K562 (cell line): ENCODE data around the gene RTF2. TPM values are rescaled to one million over a fixed set of nuclear protein-coding genes. Genes with fewer than 3 reads are reported as not detected.
A peak's percentile ranks its signal among the peaks of the same experiment; 100 is the strongest.

Experiments
- ATAC-seq: fragments of 200-7000 bp; cut with Tn5 transposase; 3 replicates; pipeline ENCODE4 v1.9.1; 2020; ENCODE audit warnings: moderate library complexity
- BruUV-seq: library from RNA; stranded (reverse); fragments of 400-500 nt; replicated peaks from 2 replicates; lab custom pipeline; 2021; lab: Mats Ljungman, UMichigan
- CTCF ChIA-PET: fragments of 300-600 bp; formaldehyde crosslinking; extraction: SDS; loops from one replicate; lab custom pipeline; 2021; ENCODE audit warnings: low intra/inter-chr PET ratio; lab: Yijun Ruan, JAX
- POLR2A ChIA-PET: fragments of 300-600, 350-650 bp; sonication (Branson Sonifier 250); formaldehyde crosslinking; extraction: SDS; loops from one replicate; lab custom pipeline; 2021; ENCODE audit warnings: antibody characterized with exemption, inconsistent platforms; lab: Yijun Ruan, JAX
- DNase-seq, 4 experiments: peaks; one replicate each; pipeline versions ENCODE4 v3.0.0 to v3.0.0-alpha.2; 2011 to 2018; ENCODE audit warnings: low spot score in 3 of 4, mixed read lengths in 3 of 4; ENCODE audit errors: extremely low read depth in 1 of 4
- FAIRE-seq: peaks from 2 replicates; lab custom pipeline; 2011; peaks lifted over from hg19 to GRCh38; lab: Jason Lieb, UNC
- H2AFZ ChIP-seq: 2 replicates; pipeline ENCODE4 v1.6.0; 2011; ENCODE audit warnings: low read depth, low read length, control low read depth, inconsistent platforms
- H3K27ac ChIP-seq: fragments of 200-600 bp; 3 replicates; pipeline ENCODE4 v1.8.0; 2011; ENCODE audit warnings: low read depth, mild to moderate bottlenecking, control low read depth, inconsistent platforms, low read length, moderate library complexity, mixed read lengths; ENCODE audit errors: extremely low read depth
- H3K27me3 ChIP-seq, 2 experiments: fragments of 300-600 bp in 1 of 2; 2 replicates in 1 of 2; 3 replicates in 1 of 2; pipeline versions ENCODE4 v1.6.0 to v1.8.0; 2011; ENCODE audit warnings: inconsistent platforms in 2 of 2, low read length in 2 of 2, mild to moderate bottlenecking in 1 of 2, mixed read lengths in 1 of 2, moderate library complexity in 1 of 2; ENCODE audit not compliant: control insufficient read depth in 2 of 2, insufficient read depth in 2 of 2
- H3K36me3 ChIP-seq: fragments of 300-600 bp; 3 replicates; pipeline ENCODE4 v1.8.0; 2011; ENCODE audit warnings: mild to moderate bottlenecking, low read length, inconsistent platforms; ENCODE audit not compliant: control insufficient read depth, insufficient read depth
- H3K4me1 ChIP-seq, 2 experiments: fragments of 200-600 bp in 1 of 2; replicated peaks in 1 of 2; 2 replicates in 1 of 2; 3 replicates in 1 of 2; pipeline versions ENCODE4 v1.5.1 to v1.8.0; 2011; ENCODE audit warnings: inconsistent platforms in 2 of 2, low read length in 2 of 2, mild to moderate bottlenecking in 1 of 2, mixed read lengths in 1 of 2, moderate library complexity in 1 of 2; ENCODE audit not compliant: control insufficient read depth in 2 of 2, insufficient read depth in 2 of 2
- H3K4me2 ChIP-seq: 2 replicates; pipeline ENCODE4 v1.6.1; 2011; ENCODE audit warnings: low read length, control low read depth, inconsistent platforms, mixed read lengths; ENCODE audit not compliant: insufficient read depth
- H3K4me3 ChIP-seq: fragments of 200-600 bp; sonication (generic), shearing (Covaris generic); 2 replicates; pipeline ENCODE4 v1.5.1; 2016; ENCODE audit warnings: control low read depth, inconsistent platforms
- H3K79me2 ChIP-seq: fragments of 200-600 bp; 3 replicates; pipeline ENCODE4 v1.8.0; 2011; ENCODE audit warnings: low read length, inconsistent platforms; ENCODE audit not compliant: control insufficient read depth, insufficient read depth
- H3K9ac ChIP-seq, 2 experiments: 2 replicates each; pipeline versions ENCODE4 v1.6.0 to v1.6.1; 2011; ENCODE audit warnings: low read depth in 2 of 2, low read length in 2 of 2, control low read depth in 1 of 2, inconsistent platforms in 1 of 2, mild to moderate bottlenecking in 1 of 2, mixed read lengths in 1 of 2; ENCODE audit not compliant: insufficient read depth in 1 of 2
- H3K9me1 ChIP-seq: one replicate; pipeline ENCODE4 v1.6.0; 2011; ENCODE audit warnings: inconsistent platforms, mild to moderate bottlenecking, low read length, moderate library complexity; ENCODE audit not compliant: control insufficient read depth, insufficient read depth
- H3K9me3 ChIP-seq: replicated peaks from 2 replicates; pipeline ENCODE4 v1.5.1; 2011; ENCODE audit warnings: low read depth, low read length, inconsistent platforms; ENCODE audit not compliant: control insufficient read depth, insufficient read depth
- H4K20me1 ChIP-seq: replicated peaks from 2 replicates; pipeline ENCODE4 v1.6.1; 2011; ENCODE audit warnings: low read length, inconsistent platforms, mixed read lengths; ENCODE audit not compliant: control insufficient read depth, insufficient read depth
- ARID3B ChIP-seq: fragments of 250-450 bp; sonication (Bioruptor Pico); IDR thresholded peaks from 2 replicates; pipeline ENCODE4 v1.4.0; 2020; ENCODE audit warnings: borderline replicate concordance
- E2F3 ChIP-seq: fragments of 250-450 bp; sonication (Bioruptor Pico); IDR thresholded peaks from 2 replicates; pipeline ENCODE4 v1.4.0; 2020; ENCODE audit warnings: mild to moderate bottlenecking
- HOXB6 ChIP-seq: fragments of 250-450 bp; sonication (Bioruptor Pico); IDR thresholded peaks from 2 replicates; pipeline ENCODE4 v1.5.1; 2022; ENCODE audit warnings: mild to moderate bottlenecking, borderline replicate concordance
- KLF6 ChIP-seq: fragments of 250-450 bp; sonication (Bioruptor Pico); IDR thresholded peaks from 2 replicates; pipeline ENCODE4 v1.4.0; 2020; ENCODE audit warnings: mild to moderate bottlenecking, moderate library complexity, borderline replicate concordance
- LEF1 ChIP-seq: fragments of 450-650 bp; IDR thresholded peaks from 2 replicates; pipeline ENCODE4 v1.6.1; 2016; ENCODE audit warnings: mild to moderate bottlenecking
- MAFK ChIP-seq: IDR thresholded peaks from 2 replicates; pipeline ENCODE4 v1.6.1; 2011; ENCODE audit warnings: low read length, improper control_type of control experiment
- POLR2G ChIP-seq: fragments of 200-400 bp; formaldehyde crosslinking; IDR thresholded peaks from 2 replicates; pipeline ENCODE4 v1.6.1; 2017; ENCODE audit warnings: low read depth, mild to moderate bottlenecking, antibody characterized with exemption, low read length, moderate library complexity
- RBBP5 ChIP-seq: fragments of 200-600 bp; sonication (generic); IDR thresholded peaks from 2 replicates; pipeline ENCODE4 v1.6.1; 2012; ENCODE audit warnings: borderline replicate concordance, mild to moderate bottlenecking, low read length, control low read depth, inconsistent platforms; ENCODE audit not compliant: insufficient read depth, poor library complexity, severe bottlenecking
- RBFOX2 ChIP-seq: fragments of 200-400 bp; formaldehyde crosslinking; IDR thresholded peaks from 2 replicates; pipeline ENCODE4 v1.6.1; 2017; ENCODE audit warnings: low read depth, mild to moderate bottlenecking, low read length, moderate library complexity
- SRSF7 ChIP-seq: fragments of 200-400 bp; formaldehyde crosslinking; optimal IDR thresholded peaks from 2 replicates; pipeline ENCODE3; 2017; ENCODE audit warnings: mild to moderate bottlenecking, low read depth, low read length
- SUPT5H ChIP-seq: fragments of 450-650 bp; IDR thresholded peaks from 2 replicates; pipeline ENCODE4 v1.6.1; 2016
- ZC3H11A ChIP-seq: IDR thresholded peaks from 2 replicates; pipeline ENCODE4 v1.6.1; 2012; ENCODE audit warnings: low read depth, low read length, improper control_type of control experiment
- ZFP36 ChIP-seq: fragments of 150-350 bp; IDR thresholded peaks from 2 replicates; pipeline ENCODE4 v1.6.1; 2018; ENCODE audit warnings: low read length, low read depth; ENCODE audit not compliant: partially characterized antibody
- ZNF232 ChIP-seq: sonication (generic); formaldehyde crosslinking; IDR thresholded peaks from 2 replicates; pipeline ENCODE4 v1.8.0; 2022; ENCODE audit warnings: mild to moderate bottlenecking, missing genetic modification reagents
- ZNF347 ChIP-seq: fragments of 450-650 bp; formaldehyde crosslinking; IDR thresholded peaks from 2 replicates; pipeline ENCODE4 v1.4.0; 2020; ENCODE audit warnings: low read depth, mild to moderate bottlenecking, moderate library complexity
- ZNF431 ChIP-seq: sonication (generic); formaldehyde crosslinking; IDR thresholded peaks from 2 replicates; pipeline ENCODE4 v1.8.0; 2022; ENCODE audit warnings: mild to moderate bottlenecking, missing genetic modification reagents
- ZNF551 ChIP-seq: fragments of 250-450 bp; sonication (Bioruptor Pico); IDR thresholded peaks from 2 replicates; pipeline ENCODE4 v1.5.0; 2021; ENCODE audit warnings: mild to moderate bottlenecking, moderate library complexity
- WGBS: fragments of 100-300 bp; shearing (Covaris generic); methylation state at CpG from one replicate; pipeline ENCODE4 v1.1.6; 2016; ENCODE audit warnings: low coverage, mixed read lengths; ENCODE audit not compliant: insufficient coverage; ENCODE audit errors: missing lambda C conversion rate; 5-methylcytosine and 5-hydroxymethylcytosine counted together
- in situ Hi-C: fragments of 300-500 bp; cut with MboI; formaldehyde crosslinking; loops from 4 replicates; pipeline ENCODE4 v1.15.0; 2018; ENCODE audit warnings: inconsistent platforms, mixed read lengths
- intact Hi-C: fragments of 100-400 bp; cut with micrococcal nuclease; formaldehyde crosslinking; loops from 2 replicates; pipeline ENCODE4 v1.14.2; 2022
- polyA plus RNA-seq, 8 experiments: library from polyadenylated mRNA; depleted of rRNA in 4 of 8; stranded (reverse) in 5 of 8; unstranded in 3 of 8; fragments of >200 nt; fragmentation: Nextera tagmentation in 2 of 8; fragmentation: Illumina TruSeq in 1 of 8; extraction: Ambion mirVana in 2 of 8; extraction: Trizol in 1 of 8; gene quantifications; 2 replicates each; pipeline versions ENCODE4 v1.2.1 to v1.2.3, GENCODE V29; 2011 to 2014; ENCODE audit warnings: inconsistent platforms in 1 of 8, missing spikeins in 1 of 8
- total RNA-seq, 7 experiments: library from RNA; depleted of rRNA in 6 of 7; stranded (reverse); fragments of >200 nt in 6 of 7; fragmentation: Illumina TruSeq in 2 of 7; extraction: Trizol in 2 of 7; gene quantifications; 2 replicates each; pipeline versions ENCODE4 v1.2.1 to v1.2.3, GENCODE V29; 2011 to 2021; ENCODE audit warnings: low replicate concordance in 1 of 7

Gene RTF2
- total and polyA plus RNA-seq, 9 of the 15 experiments (the other 6 are each of a cell fraction or from before 2014, with no cell fraction given): 67.0 to 177 (median 84.9) TPM

- H3K27me3 ChIP-seq: no peaks in the 10 kb centered on the region
- no peaks in the 10 kb centered on the region for H3K9me3 ChIP-seq
- CTCF ChIA-PET: no interaction called here
- TF ChIP-seq POLR2G: 0 out of 2 replicates have a peak, but pooled peaks have one; percentile 4
- no peak for TF ChIP-seq SRSF7
- TF ChIP-seq HOXB6 (CRISPR knock-in tag): no peak
- TF ChIP-seq RBBP5: no peak
- TF ChIP-seq ZC3H11A: no peak
- peak; percentile 26; the same call in 1 of the 2 replicates for TF ChIP-seq SUPT5H
- no peak for TF ChIP-seq ZFP36
- no peak for TF ChIP-seq KLF6 (CRISPR knock-in tag)
- TF ChIP-seq LEF1: no peak
- no peak for TF ChIP-seq E2F3 (CRISPR knock-in tag)
- no peak for TF ChIP-seq ZNF347 (CRISPR knock-in tag)
- no peak for TF ChIP-seq ZNF431 (CRISPR knock-in tag)
- no peak for TF ChIP-seq RBFOX2
- TF ChIP-seq ZNF232 (CRISPR knock-in tag): no peak
- no peak for TF ChIP-seq ARID3B (CRISPR knock-in tag)
- TF ChIP-seq ZNF551 (CRISPR knock-in tag): no peak
- no peak for TF ChIP-seq MAFK
- H3K4me3 ChIP-seq: no peak overlapping the region
- H4K20me1 ChIP-seq: no peaks in the 10 kb centered on the region
- WGBS: 87% methylated on average over 24 of the region's 27 CpGs
- in situ Hi-C loops (no loop called here), intact Hi-C loops (no loop called here)
- POLR2A ChIA-PET: interaction anchor here (1.0 to 3.7 kb wide), 4 partner anchors 16 to 52 kb away, joined by 3 to 15 read pairs (median 5); no protein-coding TSS in a partner anchor
- H3K27ac ChIP-seq: no peak overlapping the region
- BruUV-seq: no TSS peak
- H3K4me2 ChIP-seq: no peak overlapping the region
- FAIRE-seq (no peak), ATAC-seq (no peak), DNase-seq (no peak)
- H3K9me1 ChIP-seq: peaks cover 2% of the 10 kb centered on the region
- H3K79me2 ChIP-seq: peaks cover 19% of the 10 kb centered on the region; the same call in 2 of the 3 replicates
- peaks cover 75% of the 10 kb centered on the region for H3K36me3 ChIP-seq
- H3K9ac ChIP-seq: no peak overlapping the region
- H3K4me1 ChIP-seq: peaks cover 9 to 19% of the 10 kb centered on the region in 2 experiments; a peak in 4 of 5 replicates
- no peak overlapping the region for H2AFZ ChIP-seq
Measured at GRCh38 chr20:56443654-56444540, 24.5 kb upstream of the RTF2 start.
